ENCODE data around the gene FAM204A.

Gene FAM204A

GRCh38 chr10:118315629-118316028 is 26.5 kb downstream of the FAM204A start:
- in situ Hi-C loops (cut with MboI; ENCODE audit: low pct_unique_long_range_greater_than_20kb, low sequenced_read_pairs, unreplicated experiment): no loop called here
- no peak for DNase-seq (ENCODE audit: low spot score)
- TF ChIP-seq, protein P1, sequence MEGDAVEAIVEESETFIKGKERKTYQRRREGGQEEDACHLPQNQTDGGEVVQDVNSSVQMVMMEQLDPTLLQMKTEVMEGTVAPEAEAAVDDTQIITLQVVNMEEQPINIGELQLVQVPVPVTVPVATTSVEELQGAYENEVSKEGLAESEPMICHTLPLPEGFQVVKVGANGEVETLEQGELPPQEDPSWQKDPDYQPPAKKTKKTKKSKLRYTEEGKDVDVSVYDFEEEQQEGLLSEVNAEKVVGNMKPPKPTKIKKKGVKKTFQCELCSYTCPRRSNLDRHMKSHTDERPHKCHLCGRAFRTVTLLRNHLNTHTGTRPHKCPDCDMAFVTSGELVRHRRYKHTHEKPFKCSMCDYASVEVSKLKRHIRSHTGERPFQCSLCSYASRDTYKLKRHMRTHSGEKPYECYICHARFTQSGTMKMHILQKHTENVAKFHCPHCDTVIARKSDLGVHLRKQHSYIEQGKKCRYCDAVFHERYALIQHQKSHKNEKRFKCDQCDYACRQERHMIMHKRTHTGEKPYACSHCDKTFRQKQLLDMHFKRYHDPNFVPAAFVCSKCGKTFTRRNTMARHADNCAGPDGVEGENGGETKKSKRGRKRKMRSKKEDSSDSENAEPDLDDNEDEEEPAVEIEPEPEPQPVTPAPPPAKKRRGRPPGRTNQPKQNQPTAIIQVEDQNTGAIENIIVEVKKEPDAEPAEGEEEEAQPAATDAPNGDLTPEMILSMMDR (IDR thresholded peaks at IDR 0.05; ENCODE audit: extremely low read depth, insufficient read depth, missing control alignments): no peak

DNA sequence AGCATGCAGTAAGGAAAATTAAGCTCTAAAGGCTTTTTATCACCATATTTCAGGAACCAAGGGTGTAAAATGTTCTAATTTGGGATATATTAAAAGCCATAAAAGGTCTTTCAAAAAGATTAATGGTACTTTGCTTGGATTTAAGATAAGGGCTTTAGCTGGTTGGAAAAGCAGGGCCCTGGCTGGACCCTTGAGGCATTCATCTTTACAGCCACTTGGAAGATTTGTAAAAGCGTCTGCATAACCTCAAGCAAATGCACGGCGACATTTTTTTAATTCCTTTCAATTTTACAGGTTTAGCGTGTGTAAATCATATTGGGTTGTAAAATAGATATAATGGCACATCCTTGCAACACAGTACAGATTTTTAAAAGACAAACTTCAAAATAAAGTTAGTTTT is 27.2 kb downstream of the FAM204A start:
- TF ChIP-seq, protein P1 (IDR thresholded peaks at IDR 0.05; ENCODE audit: extremely low read depth, insufficient read depth, missing control alignments): no peak
- no peak for DNase-seq (ENCODE audit: low spot score)
- in situ Hi-C loops (cut with MboI; ENCODE audit: low pct_unique_long_range_greater_than_20kb, low sequenced_read_pairs, unreplicated experiment): no loop called here

GRCh38 chr10:118311505-118311904 is 30.6 kb downstream of the FAM204A start:
- in situ Hi-C loops (cut with MboI; ENCODE audit: low pct_unique_long_range_greater_than_20kb, low sequenced_read_pairs, unreplicated experiment): no loop called here
- TF ChIP-seq, protein P1 (IDR thresholded peaks at IDR 0.05; ENCODE audit: extremely low read depth, insufficient read depth, missing control alignments): no peak
- no peak for DNase-seq (ENCODE audit: low spot score)

DNA sequence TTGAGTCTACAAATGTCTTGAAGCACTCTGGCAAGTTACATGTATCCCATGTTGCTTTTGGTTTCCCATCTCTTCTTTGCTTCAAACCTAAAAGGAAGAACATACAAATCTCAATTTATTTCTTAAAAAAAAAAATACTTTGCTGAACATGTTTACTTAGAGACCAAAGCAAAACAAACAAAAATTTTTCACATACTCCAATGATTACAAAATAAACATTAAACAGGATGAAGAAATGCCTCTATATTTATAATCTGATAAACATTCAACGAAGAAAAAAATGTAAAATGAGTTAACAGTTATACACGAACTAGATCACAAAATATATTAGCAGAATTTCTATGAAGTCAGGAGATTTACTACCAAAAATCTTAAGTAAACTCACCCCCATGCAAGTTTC is 31.3 kb downstream of the FAM204A start:
- DNase-seq (ENCODE audit: low spot score): no peak
- TF ChIP-seq, protein P1 (IDR thresholded peaks at IDR 0.05; ENCODE audit: extremely low read depth, insufficient read depth, missing control alignments): no peak
- in situ Hi-C loops (cut with MboI; ENCODE audit: low pct_unique_long_range_greater_than_20kb, low sequenced_read_pairs, unreplicated experiment): no loop called here

DNA sequence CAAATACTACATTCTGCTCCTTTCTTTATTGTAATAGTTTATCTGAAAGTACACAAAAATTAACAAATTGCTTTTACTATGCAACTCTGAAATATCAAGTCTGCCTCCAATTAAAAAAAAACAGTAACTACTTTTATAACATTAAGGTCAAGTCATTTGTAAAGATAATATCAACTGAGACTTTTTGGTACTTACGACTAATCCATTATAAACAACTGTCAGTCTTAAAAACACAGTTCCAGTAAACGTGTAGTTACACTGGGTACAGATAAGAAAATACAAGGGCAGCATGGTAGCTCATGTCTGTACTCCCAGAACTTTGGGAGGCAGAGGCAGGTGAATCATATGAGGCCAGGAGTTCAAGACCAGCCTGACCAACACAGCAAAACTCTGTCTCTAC is 32.2 kb downstream of the FAM204A start:
- DNase-seq (ENCODE audit: low spot score): no peak
- in situ Hi-C loops (cut with MboI; ENCODE audit: low pct_unique_long_range_greater_than_20kb, low sequenced_read_pairs, unreplicated experiment): no loop called here
- TF ChIP-seq, protein P1 (IDR thresholded peaks at IDR 0.05; ENCODE audit: extremely low read depth, insufficient read depth, missing control alignments): no peak

GRCh38 chr10:118308664-118309063 is 33.5 kb downstream of the FAM204A start:
- in situ Hi-C loops (cut with MboI; ENCODE audit: low pct_unique_long_range_greater_than_20kb, low sequenced_read_pairs, unreplicated experiment): no loop called here
- TF ChIP-seq, protein P1 (IDR thresholded peaks at IDR 0.05; ENCODE audit: extremely low read depth, insufficient read depth, missing control alignments): no peak
- DNase-seq (ENCODE audit: low spot score): no peak

DNA sequence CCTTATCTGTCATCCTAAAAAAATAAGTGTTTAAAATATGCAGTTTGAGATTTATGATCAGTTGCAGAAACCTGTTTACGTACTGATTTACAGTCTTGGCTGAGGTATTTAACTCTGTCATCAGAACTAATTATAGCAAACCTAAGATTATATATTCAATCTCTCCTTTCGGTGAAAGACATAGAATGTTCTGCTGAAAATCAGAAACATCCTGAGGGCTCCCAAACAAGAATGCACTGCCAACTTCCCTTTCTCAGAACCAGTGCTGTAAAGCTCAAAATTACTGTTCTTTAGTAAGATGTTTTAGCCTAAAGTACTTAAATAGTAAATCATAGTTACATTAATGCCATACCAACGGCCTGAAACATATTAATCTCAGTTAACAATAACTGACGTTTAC is 34.3 kb downstream of the FAM204A start:
- no peak for DNase-seq (ENCODE audit: low spot score)

More for the DNA sequence above, 34.3 kb downstream of the FAM204A start:
- TF ChIP-seq, protein P1 (IDR thresholded peaks at IDR 0.05; ENCODE audit: extremely low read depth, insufficient read depth, missing control alignments): no peak
- in situ Hi-C loops (cut with MboI; ENCODE audit: low pct_unique_long_range_greater_than_20kb, low sequenced_read_pairs, unreplicated experiment): no loop called here
